ENCODE data around the gene CD7. TPM values are rescaled to one million over a fixed set of nuclear protein-coding genes. Genes with fewer than 3 reads are reported as not detected.

The CD7 gene
- total RNA-seq, 1 donor from 2014 or later, result 0.47 TPM

DNA sequence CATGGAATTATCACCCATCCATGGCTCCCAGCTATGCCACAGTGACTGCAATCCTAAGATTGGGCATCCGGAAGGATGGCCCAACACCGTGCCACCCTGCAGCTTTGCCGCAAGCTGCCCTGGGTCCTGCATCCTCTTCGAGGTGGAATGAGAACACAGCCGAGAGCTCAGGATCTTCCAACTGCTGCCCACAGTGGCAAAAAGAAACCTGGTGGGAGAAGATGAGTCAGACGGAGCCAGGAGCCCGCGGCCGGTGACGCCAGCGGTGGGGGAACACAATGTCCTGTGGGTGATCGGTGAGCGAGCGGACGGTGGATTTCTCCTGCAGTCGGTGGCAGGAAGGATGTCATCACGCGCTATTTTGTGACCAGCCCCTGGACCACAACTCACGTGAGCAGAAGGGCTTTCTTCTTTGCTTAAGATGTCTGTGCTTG is 20.1 kb downstream of the CD7 start:
- Histone ChIP-seq H3K9me3 (replicated peaks) (no peaks in the 10 kb centered on the region), H3K27ac (replicated peaks) (peak overlapping the region; percentile 90), H3K27me3 (ENCODE audit: low read depth) (peaks cover 12% of the 10 kb centered on the region), H3K36me3 (no peaks in the 10 kb centered on the region), H3K4me1 (peaks cover 53% of the 10 kb centered on the region), H3K4me3 (peak overlapping the region; percentile 65)
- TF ChIP-seq, protein P1, sequence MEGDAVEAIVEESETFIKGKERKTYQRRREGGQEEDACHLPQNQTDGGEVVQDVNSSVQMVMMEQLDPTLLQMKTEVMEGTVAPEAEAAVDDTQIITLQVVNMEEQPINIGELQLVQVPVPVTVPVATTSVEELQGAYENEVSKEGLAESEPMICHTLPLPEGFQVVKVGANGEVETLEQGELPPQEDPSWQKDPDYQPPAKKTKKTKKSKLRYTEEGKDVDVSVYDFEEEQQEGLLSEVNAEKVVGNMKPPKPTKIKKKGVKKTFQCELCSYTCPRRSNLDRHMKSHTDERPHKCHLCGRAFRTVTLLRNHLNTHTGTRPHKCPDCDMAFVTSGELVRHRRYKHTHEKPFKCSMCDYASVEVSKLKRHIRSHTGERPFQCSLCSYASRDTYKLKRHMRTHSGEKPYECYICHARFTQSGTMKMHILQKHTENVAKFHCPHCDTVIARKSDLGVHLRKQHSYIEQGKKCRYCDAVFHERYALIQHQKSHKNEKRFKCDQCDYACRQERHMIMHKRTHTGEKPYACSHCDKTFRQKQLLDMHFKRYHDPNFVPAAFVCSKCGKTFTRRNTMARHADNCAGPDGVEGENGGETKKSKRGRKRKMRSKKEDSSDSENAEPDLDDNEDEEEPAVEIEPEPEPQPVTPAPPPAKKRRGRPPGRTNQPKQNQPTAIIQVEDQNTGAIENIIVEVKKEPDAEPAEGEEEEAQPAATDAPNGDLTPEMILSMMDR (IDR thresholded peaks at IDR 0.05; ENCODE audit: borderline replicate concordance), result no peak
- DNase-seq, result peak; percentile 72
- intact Hi-C loops (cut with micrococcal nuclease), result no loop called here

DNA sequence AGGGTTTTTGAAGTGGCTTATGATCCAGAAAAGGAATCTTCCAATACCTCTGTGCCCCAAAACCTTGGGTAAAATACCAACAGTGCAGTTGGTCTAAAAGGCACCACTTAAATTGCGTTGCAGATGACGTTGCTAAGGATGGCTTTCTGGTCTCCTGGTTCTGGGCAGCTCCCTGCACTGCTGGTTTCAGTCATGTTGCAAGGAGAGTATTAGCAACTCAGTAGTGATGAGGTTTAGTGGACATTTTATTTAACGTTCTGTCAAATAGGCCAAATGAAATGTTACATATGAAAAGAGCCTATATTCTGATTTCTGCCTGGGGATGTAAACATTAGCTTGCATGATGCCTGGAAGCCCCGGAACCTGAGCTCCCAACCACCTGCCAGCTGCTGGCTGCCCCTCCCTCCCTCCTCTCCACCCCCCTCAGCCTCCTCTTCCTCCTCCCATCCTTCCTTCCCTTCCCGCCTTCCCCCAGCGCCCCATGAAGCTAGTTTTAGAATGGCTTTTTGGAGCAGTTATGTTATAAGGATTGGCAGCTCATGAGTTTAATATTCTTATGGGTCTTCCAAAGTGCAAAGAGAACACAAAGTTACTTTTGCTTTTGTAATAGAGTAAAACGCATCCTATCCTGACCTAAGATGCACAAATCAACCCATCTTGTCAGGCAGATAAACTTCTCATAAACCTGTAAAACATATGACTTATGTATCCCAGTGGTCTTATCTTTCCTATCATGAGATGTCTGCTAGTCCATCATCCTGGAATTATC is 20.7 kb downstream of the CD7 start:
- Histone ChIP-seq H3K27ac (replicated peaks) (peak overlapping the region; percentile 90), H3K27me3 (ENCODE audit: low read depth) (peaks cover 6% of the 10 kb centered on the region), H3K4me3 (peak overlapping the region; percentile 65), H3K9me3 (replicated peaks) (no peaks in the 10 kb centered on the region), H3K4me1 (peaks cover 59% of the 10 kb centered on the region), H3K36me3 (no peaks in the 10 kb centered on the region)
- DNase-seq, result no peak
- intact Hi-C loops (cut with micrococcal nuclease), result no loop called here
- TF ChIP-seq, protein P1 (IDR thresholded peaks at IDR 0.05; ENCODE audit: borderline replicate concordance), result no peak

DNA sequence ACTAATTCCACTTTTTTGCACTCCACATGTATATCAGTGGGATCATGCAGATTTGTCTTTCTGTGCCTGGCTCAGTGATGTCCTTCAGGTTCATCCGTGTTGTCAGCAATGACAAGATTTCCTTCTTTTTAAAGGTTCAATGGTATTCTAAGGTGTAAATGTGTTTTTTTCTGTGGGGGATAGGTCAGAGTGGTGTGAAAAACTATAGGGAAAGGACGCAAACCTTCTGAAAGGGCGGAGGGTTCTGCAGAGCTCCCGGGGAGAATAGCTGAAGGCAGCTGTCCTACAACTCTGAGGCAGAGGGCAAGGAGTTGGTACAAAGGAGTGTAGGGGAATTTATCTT is 22.0 kb downstream of the CD7 start:
- Histone ChIP-seq H3K27ac (replicated peaks) (no peak overlapping the region), H3K4me1 (peaks cover 53% of the 10 kb centered on the region)

DNA sequence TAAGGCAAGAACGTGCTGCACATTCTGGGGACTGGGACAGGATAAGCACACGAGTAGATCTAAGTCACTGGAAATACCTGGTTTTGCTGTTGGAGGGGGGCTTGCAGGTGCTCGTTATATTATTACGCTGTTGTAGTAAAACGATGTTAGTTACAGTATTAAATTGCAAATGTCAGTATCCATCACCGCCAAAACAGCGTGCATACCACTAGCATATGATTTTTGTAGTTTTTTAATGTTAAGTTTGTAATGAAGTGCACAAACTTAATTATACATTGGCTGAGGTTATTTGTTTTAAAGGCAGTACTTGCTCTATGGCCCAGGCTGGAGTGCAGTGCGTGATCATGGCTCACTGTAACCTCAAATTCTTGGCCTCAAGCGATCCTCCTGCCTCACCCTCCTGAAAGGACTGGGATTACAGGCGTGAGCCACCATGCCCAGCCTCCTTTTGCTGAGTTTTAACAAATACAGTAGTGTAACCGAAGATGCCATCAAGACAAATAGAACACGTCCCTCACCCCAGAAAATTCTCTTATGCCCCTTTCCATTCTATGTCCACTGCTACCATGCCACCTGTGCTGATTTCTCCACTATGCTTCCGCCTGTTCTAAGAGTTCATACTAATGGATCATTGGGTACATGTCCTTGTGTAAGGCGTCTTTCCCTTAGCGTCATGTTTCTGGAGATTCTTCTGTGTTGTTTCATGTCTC is 23.2 kb downstream of the CD7 start:
- TF ChIP-seq, protein P1 (IDR thresholded peaks at IDR 0.05; ENCODE audit: borderline replicate concordance), result no peak
- intact Hi-C loops (cut with micrococcal nuclease), result no loop called here
- Histone ChIP-seq H3K9me3 (replicated peaks) (no peaks in the 10 kb centered on the region), H3K4me3 (peak overlapping the region; percentile 96), H3K27ac (replicated peaks) (peak overlapping the region; percentile 87), H3K27me3 (ENCODE audit: low read depth) (no peaks in the 10 kb centered on the region), H3K4me1 (peaks cover 59% of the 10 kb centered on the region), H3K36me3 (no peaks in the 10 kb centered on the region)
- no peak for DNase-seq

More for the DNA sequence above, 22.0 kb downstream of the CD7 start:
- intact Hi-C loops (cut with micrococcal nuclease), result no loop called here
- no peak overlapping the region for H3K4me3 ChIP-seq
- no peaks in the 10 kb centered on the region for H3K9me3 ChIP-seq (replicated peaks)
- DNase-seq, result no peak
- H3K36me3 ChIP-seq, result no peaks in the 10 kb centered on the region
- no peaks in the 10 kb centered on the region for H3K27me3 ChIP-seq (ENCODE audit: low read depth)
- TF ChIP-seq, protein P1 (IDR thresholded peaks at IDR 0.05; ENCODE audit: borderline replicate concordance), result no peak

DNA sequence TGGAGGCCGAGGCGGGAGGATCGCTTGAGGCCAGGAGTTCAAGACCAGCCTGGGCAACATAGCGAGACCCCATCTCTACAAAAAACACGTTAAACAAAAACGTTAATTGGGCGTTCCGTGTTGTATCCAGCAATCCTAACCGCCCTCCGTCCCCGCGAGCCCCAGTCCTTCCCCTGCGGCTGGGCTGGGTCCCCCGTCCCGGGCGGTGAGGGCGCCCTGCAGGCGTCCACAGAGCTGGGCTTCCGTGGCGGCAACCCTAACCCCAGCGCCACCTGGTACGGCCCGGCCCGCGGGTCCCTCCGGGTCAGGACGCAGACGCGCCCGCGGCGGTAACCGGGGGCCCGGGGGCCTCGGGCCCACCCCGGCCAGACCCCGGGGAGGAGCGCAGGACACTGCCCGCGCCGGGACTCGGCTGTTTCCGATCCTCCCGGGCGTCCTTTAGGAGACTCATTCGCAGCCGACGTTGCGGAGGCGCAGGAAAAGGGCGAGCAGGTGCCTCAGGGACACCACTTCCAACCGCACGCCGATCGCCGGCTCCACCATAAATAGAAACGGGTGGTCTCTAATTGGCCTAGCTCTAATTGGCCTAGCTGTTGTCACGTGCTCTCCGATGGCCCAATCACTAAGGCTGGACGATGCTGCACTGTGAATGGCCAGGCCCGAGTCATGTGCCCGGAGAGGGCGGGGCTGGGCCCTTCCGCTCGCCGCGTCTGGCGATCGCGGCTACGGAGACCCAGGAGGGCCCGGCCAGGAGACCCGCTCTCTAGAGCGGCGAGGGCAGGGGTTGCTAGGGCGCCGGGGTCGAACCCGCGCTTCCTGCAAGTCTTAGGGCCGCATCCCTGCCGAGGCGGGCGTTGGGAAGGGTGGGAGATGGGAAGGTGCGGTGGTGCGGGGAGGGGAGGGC is 24.9 kb downstream of the CD7 start:
- H3K27ac ChIP-seq (replicated peaks), result peak overlapping the region; percentile 98

More for the DNA sequence above, 24.9 kb downstream of the CD7 start:
- intact Hi-C loops (cut with micrococcal nuclease), result no loop called here
- Histone ChIP-seq H3K9me3 (replicated peaks) (no peaks in the 10 kb centered on the region), H3K27me3 (ENCODE audit: low read depth) (no peaks in the 10 kb centered on the region), H3K36me3 (no peaks in the 10 kb centered on the region), H3K4me1 (peaks cover 59% of the 10 kb centered on the region), H3K4me3 (peak overlapping the region; percentile 96)
- peak; percentile 96 for DNase-seq
- TF ChIP-seq, protein P1 (IDR thresholded peaks at IDR 0.05; ENCODE audit: borderline replicate concordance), result no peak

All from left ventricle myocardium inferior (tissue), 1 donor.